GM12878 (cell line): ENCODE results near the gene LSMEM2. TPM values are rescaled to one million over a fixed set of nuclear protein-coding genes. Genes with fewer than 3 reads are reported as not detected.

Experiments used
- ATAC-seq: fragments of 200-7000 bp; cut with Tn5 transposase; 3 replicates; pipeline ENCODE4 v1.9.1; 2020; ENCODE audit warnings: mild to moderate bottlenecking, moderate library complexity
- BruUV-seq: library from RNA; stranded (reverse); fragments of 400-500 nt; replicated peaks from 2 replicates; lab custom pipeline; 2021; lab: Mats Ljungman, UMichigan
- CTCF ChIA-PET: fragments of 300-600 bp; sonication (Branson Sonifier 250); formaldehyde crosslinking; extraction: SDS; loops from one replicate; lab custom pipeline; 2021; ENCODE audit warnings: inconsistent platforms; lab: Yijun Ruan, JAX
- POLR2A ChIA-PET: fragments of 350-600 bp; formaldehyde crosslinking; extraction: SDS; loops from one replicate; lab custom pipeline; 2021; ENCODE audit warnings: inconsistent platforms; lab: Charles Lee
- RAD21 ChIA-PET: fragments of 300-600 bp; sonication (Branson Sonifier 250); formaldehyde crosslinking; loops from one replicate; lab custom pipeline; 2023; ENCODE audit warnings: antibody characterized with exemption; ENCODE audit not compliant: unreplicated experiment; lab: Charles Lee
- SMC1A ChIA-PET: fragments of 300-600 bp; sonication (Branson Sonifier 250); formaldehyde crosslinking; loops from one replicate; lab custom pipeline; 2023; ENCODE audit not compliant: unreplicated experiment, uncharacterized antibody; lab: Charles Lee
- DNase-seq: peaks from one replicate; pipeline ENCODE4 v3.0.0-alpha.2; 2011; ENCODE audit warnings: low read depth, low spot score
- FAIRE-seq: peaks from 3 replicates; lab custom pipeline; 2011; peaks lifted over from hg19 to GRCh38; lab: Jason Lieb, UNC
- H2AFZ ChIP-seq: 2 replicates; pipeline ENCODE4 v1.6.0; 2011; ENCODE audit warnings: low read depth, low read length, control low read depth; ENCODE audit not compliant: control insufficient read depth
- H3K27ac ChIP-seq: 2 replicates; pipeline ENCODE4 v1.5.1; 2011; ENCODE audit warnings: control low read depth; ENCODE audit not compliant: control insufficient read depth, insufficient read depth
- H3K27me3 ChIP-seq, 2 experiments: replicated peaks in 1 of 2; 2 replicates each; pipeline versions ENCODE4 v1.6.0 to v1.6.1; 2011; ENCODE audit warnings: low read length in 1 of 2; ENCODE audit not compliant: control insufficient read depth in 2 of 2, insufficient read depth in 2 of 2
- H3K36me3 ChIP-seq, 2 experiments: 2 replicates each; pipeline ENCODE4 v1.5.1; 2011; ENCODE audit warnings: low read length in 1 of 2; ENCODE audit not compliant: control insufficient read depth in 2 of 2, insufficient read depth in 2 of 2
- H3K4me1 ChIP-seq: 2 replicates; pipeline ENCODE4 v1.6.1; 2011; ENCODE audit warnings: mild to moderate bottlenecking, low read length, moderate library complexity, mixed read lengths; ENCODE audit not compliant: control insufficient read depth, insufficient read depth
- H3K4me2 ChIP-seq: 2 replicates; pipeline ENCODE4 v1.6.0; 2011; ENCODE audit warnings: control low read depth; ENCODE audit not compliant: control insufficient read depth, insufficient read depth
- H3K4me3 ChIP-seq: fragments of 200-600 bp; sonication (generic); 2 replicates; pipeline ENCODE4 v1.5.1; 2016
- H3K79me2 ChIP-seq: 2 replicates; pipeline ENCODE4 v1.6.0; 2011; ENCODE audit warnings: low read length; ENCODE audit not compliant: control insufficient read depth, insufficient read depth
- H3K9ac ChIP-seq: 2 replicates; pipeline ENCODE4 v1.8.0; 2011; ENCODE audit warnings: low read length, control low read depth, mixed read lengths; ENCODE audit not compliant: control insufficient read depth, insufficient read depth
- H3K9me3 ChIP-seq: replicated peaks from 3 replicates; pipeline ENCODE4 v1.5.1; 2011; ENCODE audit warnings: mild to moderate bottlenecking, low read length; ENCODE audit not compliant: control insufficient read depth, insufficient read depth
- H4K20me1 ChIP-seq: 2 replicates; pipeline ENCODE4 v1.6.0; 2011; ENCODE audit not compliant: control insufficient read depth, insufficient read depth
- ASH2L ChIP-seq: fragments of 300-600, 200-600 bp; sonication (generic); IDR thresholded peaks from 2 replicates; pipeline ENCODE4 v1.6.1; 2017; ENCODE audit warnings: low read depth, mild to moderate bottlenecking, borderline replicate concordance
- BCL3 ChIP-seq: IDR thresholded peaks from 2 replicates; pipeline ENCODE4 v1.6.1; 2011; ENCODE audit warnings: borderline replicate concordance, low read depth, mild to moderate bottlenecking, moderate library complexity, low read length; ENCODE audit not compliant: insufficient read depth, poor library complexity, severe bottlenecking
- CREM ChIP-seq: IDR thresholded peaks from 2 replicates; pipeline ENCODE4 v1.6.1; 2014; ENCODE audit warnings: antibody characterized with exemption, low read depth
- IKZF1 ChIP-seq: fragments of 450-650 bp; conservative IDR thresholded peaks from 2 replicates; pipeline ENCODE4 v1.6.1; 2017; ENCODE audit warnings: antibody characterized with exemption, mild to moderate bottlenecking
- IRF4 ChIP-seq: IDR thresholded peaks from 2 replicates; pipeline ENCODE4 v1.6.1; 2011; ENCODE audit warnings: low read depth, low read length
- RBBP5 ChIP-seq: fragments of 200-600 bp; sonication (generic); conservative IDR thresholded peaks from 2 replicates; pipeline ENCODE4 v1.6.1; 2016
- SPI1 ChIP-seq: IDR thresholded peaks from 2 replicates; pipeline ENCODE4 v1.6.1; 2011; ENCODE audit warnings: low read depth, mild to moderate bottlenecking, low read length, moderate library complexity, borderline replicate concordance; ENCODE audit not compliant: insufficient read depth
- SUPT20H ChIP-seq: IDR thresholded peaks from 2 replicates; pipeline ENCODE4 v1.6.1; 2011; ENCODE audit warnings: low read depth, mild to moderate bottlenecking, low read length, moderate library complexity, borderline replicate concordance; ENCODE audit not compliant: control insufficient read depth
- ZNF622 ChIP-seq: fragments of 450-650 bp; IDR thresholded peaks from 2 replicates; pipeline ENCODE4 v1.6.1; 2017; ENCODE audit warnings: mild to moderate bottlenecking, inconsistent platforms
- WGBS: methylation state at CpG from one replicate; pipeline ENCODE4 v1.1.6; 2016; ENCODE audit warnings: low lambda C conversion rate; ENCODE audit not compliant: insufficient replicate concordance, insufficient coverage; ENCODE audit errors: missing lambda C conversion rate; 5-methylcytosine and 5-hydroxymethylcytosine counted together
- in situ Hi-C: fragments of 300-500 bp; cut with MboI; formaldehyde crosslinking; loops from 9 replicates; pipeline ENCODE4 v1.14.3; 2018; ENCODE audit warnings: mixed read lengths
- intact Hi-C: fragments of 100-400 bp; cut with micrococcal nuclease; formaldehyde crosslinking; loops from one replicate; pipeline ENCODE4 v1.14.2; 2022; ENCODE audit not compliant: unreplicated experiment
- polyA plus RNA-seq, 11 experiments: library from polyadenylated mRNA; depleted of rRNA in 4 of 11; unstranded in 6 of 11; stranded (reverse) in 5 of 11; fragments of >200 nt; fragmentation: Nextera tagmentation in 4 of 11; fragmentation: Illumina TruSeq in 1 of 11; extraction: Ambion mirVana in 4 of 11; extraction: Trizol in 1 of 11; gene quantifications; 1 replicate in 1 of 11; 2 replicates in 10 of 11; pipeline versions ENCODE4 v1.2.1 to v1.2.3, GENCODE V29; 2011 to 2016; ENCODE audit warnings: inconsistent platforms in 2 of 11, missing spikeins in 2 of 11, low read depth in 1 of 11
- total RNA-seq, 4 experiments: library from RNA; depleted of rRNA in 3 of 4; stranded (reverse); fragments of >200 nt in 3 of 4; fragmentation: Illumina TruSeq in 1 of 4; extraction: Trizol in 1 of 4; gene quantifications; 2 replicates each; pipeline versions ENCODE4 v1.2.1 to v1.2.3, GENCODE V29; 2013 to 2021

LSMEM2 gene
- total and polyA plus RNA-seq, 10 of the 15 experiments (the other 5 are each of a cell fraction or from before 2014, with no cell fraction given) = 0.17 TPM; not detected in 9

DNA sequence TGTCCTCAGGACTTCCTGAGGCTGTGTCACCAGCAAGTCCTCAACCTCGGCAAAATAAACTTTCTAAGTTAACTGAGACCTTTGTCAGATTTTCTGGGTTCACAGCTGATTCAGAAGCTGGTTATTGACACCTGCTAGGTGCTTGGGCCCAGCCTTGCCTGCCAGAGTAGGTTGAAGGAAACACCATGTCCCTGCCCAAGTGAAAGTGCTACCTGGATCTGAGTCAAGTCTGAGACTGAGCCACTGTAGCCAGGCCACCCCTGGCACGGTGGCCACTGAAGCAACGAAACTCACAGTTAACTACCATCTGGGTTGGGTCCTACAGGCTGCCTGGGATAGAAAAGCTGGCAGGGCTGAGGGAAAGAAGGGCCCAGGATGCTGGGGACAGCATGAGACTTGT lies 35.5 kb downstream of the LSMEM2 start:
- Histone ChIP-seq H2AFZ (no peak overlapping the region), H3K4me3 (no peak overlapping the region), H3K36me3 (peaks cover 0 to 2% of the 10 kb centered on the region in 2 experiments; a peak in 1 of 4 replicates), H3K9ac (no peak overlapping the region), H3K4me2 (no peak overlapping the region), H3K79me2 (no peaks in the 10 kb centered on the region), H3K27me3 (no peaks in the 10 kb centered on the region), H3K4me1 (peaks cover 8% of the 10 kb centered on the region), H3K27ac (no peak overlapping the region), H4K20me1 (no peaks in the 10 kb centered on the region), H3K9me3 (no peaks in the 10 kb centered on the region)
- no TSS peak for BruUV-seq
- 40% methylated on average over 3 of the region's 3 CpGs for WGBS
- FAIRE-seq (no peak), DNase-seq (no peak), ATAC-seq (no peak)
- TF ChIP-seq ASH2L (no peak), IRF4 (no peak), IKZF1 (no peak), SUPT20H (no peak), ZNF622 (no peak)
- in situ Hi-C loops (no loop called here), intact Hi-C loops (no loop called here)
- SMC1A ChIA-PET = no interaction called here
- POLR2A ChIA-PET = no interaction called here
- CTCF ChIA-PET = interaction anchor here (1.7 kb wide), 1 partner anchor 10 kb away, joined by 8 read pairs; no protein-coding TSS in a partner anchor
- RAD21 ChIA-PET = no interaction called here

- ChIA-PET RAD21 (no interaction called here), POLR2A (interaction anchor here (0.7 kb wide), 1 partner anchor 8 kb away, joined by 5 read pairs; no protein-coding TSS in a partner anchor), SMC1A (no interaction called here), CTCF (interaction anchor here (0.6 to 1.7 kb wide), 2 partner anchors 9 kb away, joined by 3 to 8 read pairs; no protein-coding TSS in a partner anchor)
- intact Hi-C loops (no loop called here), in situ Hi-C loops (no loop called here)
- TF ChIP-seq CREM = no peak
- no peak for TF ChIP-seq BCL3
- no peak for TF ChIP-seq SPI1
- no peak for TF ChIP-seq RBBP5
- H3K79me2 ChIP-seq = no peaks in the 10 kb centered on the region
- peaks cover 8% of the 10 kb centered on the region for H3K4me1 ChIP-seq
- H3K27ac ChIP-seq = no peak overlapping the region
- H3K9me3 ChIP-seq = no peaks in the 10 kb centered on the region
- FAIRE-seq (no peak), ATAC-seq (no peak), DNase-seq (no peak)
- no peaks in the 10 kb centered on the region for H3K27me3 ChIP-seq
- no peaks in the 10 kb centered on the region for H4K20me1 ChIP-seq
- peaks cover 0 to 2% of the 10 kb centered on the region in 2 experiments; a peak in 1 of 4 replicates for H3K36me3 ChIP-seq
- H2AFZ ChIP-seq = no peak overlapping the region
- no peak overlapping the region for H3K4me3 ChIP-seq
- BruUV-seq = no TSS peak
- no peak overlapping the region for H3K9ac ChIP-seq
- WGBS = 98% methylated on average over 4 of the region's 4 CpGs
- no peak overlapping the region for H3K4me2 ChIP-seq
Measured at GRCh38 chr3:50314816-50315215, 35.9 kb downstream of the LSMEM2 start.
